H1 (cell line): ENCODE results near the gene FAM53B. TPM values are rescaled to one million over a fixed set of nuclear protein-coding genes. Genes with fewer than 3 reads are reported as not detected.

Source experiments
- CTCF ChIA-PET: fragments of 300-600 bp; sonication (Branson Sonifier 250); formaldehyde crosslinking; loops from one replicate; lab custom pipeline; 2021; ENCODE audit not compliant: partially characterized antibody; lab: Charles Lee
- POLR2A ChIA-PET: fragments of 300-600 bp; sonication (Branson Sonifier 250); formaldehyde crosslinking; loops from one replicate; lab custom pipeline; 2021; ENCODE audit warnings: inconsistent platforms; ENCODE audit not compliant: partially characterized antibody; lab: Charles Lee
- DNase-seq, 2 experiments: peaks; one replicate each; pipeline versions ENCODE4 v3.0.0 to v3.0.0-alpha.2; 2010 to 2022; ENCODE audit warnings: low spot score in 2 of 2, low read depth in 1 of 2, mixed read lengths in 1 of 2
- FAIRE-seq: peaks from 2 replicates; lab custom pipeline; 2011; peaks lifted over from hg19 to GRCh38; lab: Jason Lieb, UNC
- H2AFZ ChIP-seq: 2 replicates; pipeline ENCODE4 v1.8.1; 2012; ENCODE audit warnings: low read length, inconsistent platforms
- H2AK5ac ChIP-seq: 2 replicates; pipeline ENCODE4 v1.6.1; 2013; ENCODE audit warnings: low read depth, low read length
- H2BK120ac ChIP-seq: replicated peaks from 2 replicates; pipeline ENCODE3; 2013; ENCODE audit warnings: low read depth, low read length, inconsistent platforms
- H2BK12ac ChIP-seq: 2 replicates; pipeline ENCODE4 v1.6.1; 2013; ENCODE audit warnings: low read depth, low read length
- H2BK15ac ChIP-seq: 2 replicates; pipeline ENCODE4 v1.6.1; 2013; ENCODE audit warnings: low read length
- H2BK20ac ChIP-seq: 2 replicates; pipeline ENCODE4 v1.6.1; 2013; ENCODE audit warnings: low read length
- H2BK5ac ChIP-seq: 2 replicates; pipeline ENCODE4 v1.6.1; 2013; ENCODE audit warnings: low read depth, low read length
- H3K14ac ChIP-seq: 2 replicates; pipeline ENCODE4 v1.6.1; 2013; ENCODE audit warnings: inconsistent platforms; ENCODE audit not compliant: insufficient read length
- H3K18ac ChIP-seq: 2 replicates; pipeline ENCODE4 v1.6.1; 2013; ENCODE audit warnings: low read length; ENCODE audit errors: extremely low read depth
- H3K23ac ChIP-seq: 2 replicates; pipeline ENCODE4 v1.6.1; 2013; ENCODE audit warnings: inconsistent platforms; ENCODE audit not compliant: insufficient read length
- H3K23me2 ChIP-seq: 2 replicates; pipeline ENCODE4 v1.6.1; 2013; ENCODE audit warnings: low read depth, low read length
- H3K27ac ChIP-seq: 2 replicates; pipeline ENCODE4 v1.6.1; 2011; ENCODE audit warnings: low read depth, low read length, inconsistent platforms
- H3K27me3 ChIP-seq, 4 experiments: replicated peaks in 1 of 4; 1 replicate in 1 of 4; 2 replicates in 3 of 4; pipeline versions ENCODE4 v1.6.1 to v1.8.1; 2011 to 2013; ENCODE audit warnings: low read length in 3 of 4, mild to moderate bottlenecking in 3 of 4, inconsistent platforms in 2 of 4, mixed read lengths in 2 of 4, moderate library complexity in 1 of 4; ENCODE audit not compliant: control insufficient read depth in 3 of 4, insufficient read depth in 3 of 4; ENCODE audit errors: extremely low read depth in 1 of 4
- H3K36me3 ChIP-seq, 4 experiments: 2 replicates each; pipeline versions ENCODE4 v1.6.1 to v1.8.1; 2011 to 2013; ENCODE audit warnings: mild to moderate bottlenecking in 4 of 4, low read length in 3 of 4, moderate library complexity in 2 of 4, control low read depth in 1 of 4, inconsistent platforms in 1 of 4; ENCODE audit not compliant: insufficient read depth in 4 of 4, control insufficient read depth in 2 of 4
- H3K4ac ChIP-seq: replicated peaks from 2 replicates; pipeline ENCODE3; 2013; ENCODE audit warnings: low read length, low read depth, mixed read lengths, inconsistent platforms; ENCODE audit not compliant: insufficient read length
- H3K4me1 ChIP-seq, 4 experiments: replicated peaks in 1 of 4; 1 replicate in 1 of 4; 2 replicates in 3 of 4; pipeline versions ENCODE4 v1.6.1 to v1.8.1; 2011 to 2013; ENCODE audit warnings: low read length in 3 of 4, inconsistent platforms in 2 of 4, mixed read lengths in 1 of 4; ENCODE audit not compliant: insufficient read depth in 4 of 4, control insufficient read depth in 3 of 4
- H3K4me2 ChIP-seq, 2 experiments: 2 replicates each; pipeline versions ENCODE4 v1.6.1 to v1.8.1; 2011 to 2013; ENCODE audit warnings: low read depth in 2 of 2, low read length in 2 of 2, control low read depth in 1 of 2, inconsistent platforms in 1 of 2, mild to moderate bottlenecking in 1 of 2; ENCODE audit not compliant: insufficient read depth in 1 of 2
- H3K4me3 ChIP-seq, 4 experiments: fragments of 200-600, 300-600 bp in 1 of 4; sonication (generic), shearing (Covaris generic), sonication (Bioruptor Twin) in 1 of 4; 2 replicates each; pipeline versions ENCODE4 v1.5.1 to v1.8.1; 2011 to 2016; ENCODE audit warnings: low read length in 4 of 4, low read depth in 3 of 4, control low read depth in 2 of 4, inconsistent platforms in 2 of 4, mild to moderate bottlenecking in 2 of 4, mixed read lengths in 1 of 4, moderate library complexity in 1 of 4; ENCODE audit not compliant: insufficient read depth in 2 of 4; ENCODE audit errors: extremely low read depth in 1 of 4
- H3K56ac ChIP-seq: replicated peaks from 2 replicates; pipeline ENCODE3; 2013; ENCODE audit warnings: low read depth, mild to moderate bottlenecking, mixed read lengths, low read length, inconsistent platforms; ENCODE audit not compliant: insufficient read length
- H3K79me1 ChIP-seq: 2 replicates; pipeline ENCODE4 v1.6.1; 2013; ENCODE audit warnings: low read depth, low read length, control low read depth
- H3K79me2 ChIP-seq, 2 experiments: 2 replicates each; pipeline versions ENCODE4 v1.6.1 to v1.8.1; 2012 to 2013; ENCODE audit warnings: low read length in 2 of 2, mild to moderate bottlenecking in 2 of 2, inconsistent platforms in 1 of 2; ENCODE audit not compliant: insufficient read depth in 2 of 2, control insufficient read depth in 1 of 2
- H3K9ac ChIP-seq, 4 experiments: replicated peaks in 1 of 4; 1 replicate in 1 of 4; 2 replicates in 3 of 4; pipeline versions ENCODE4 v1.6.1 to v1.8.1; 2011 to 2013; ENCODE audit warnings: low read depth in 3 of 4, low read length in 3 of 4, control low read depth in 2 of 4, mild to moderate bottlenecking in 2 of 4, moderate library complexity in 2 of 4, inconsistent platforms in 1 of 4; ENCODE audit errors: extremely low read depth in 1 of 4
- H3K9me3 ChIP-seq, 2 experiments: 2 replicates each; pipeline versions ENCODE4 v1.6.1 to v1.8.1; 2012 to 2013; ENCODE audit warnings: mild to moderate bottlenecking in 2 of 2, moderate library complexity in 2 of 2, control low read depth in 1 of 2, inconsistent platforms in 1 of 2, low read depth in 1 of 2, low read length in 1 of 2, mixed read lengths in 1 of 2; ENCODE audit not compliant: insufficient read depth in 2 of 2
- H4K20me1 ChIP-seq, 2 experiments: replicated peaks in 1 of 2; 2 replicates each; pipeline versions ENCODE3 to v1.8.1; 2011 to 2013; ENCODE audit warnings: inconsistent platforms in 2 of 2, low read length in 2 of 2, mild to moderate bottlenecking in 1 of 2; ENCODE audit not compliant: insufficient read depth in 2 of 2, control insufficient read depth in 1 of 2
- H4K5ac ChIP-seq: 2 replicates; pipeline ENCODE4 v1.6.1; 2013; ENCODE audit warnings: low read length, low read depth, mixed read lengths, inconsistent platforms; ENCODE audit not compliant: insufficient read length
- H4K8ac ChIP-seq: 2 replicates; pipeline ENCODE4 v1.8.0; 2013; ENCODE audit warnings: mild to moderate bottlenecking, moderate library complexity, low read length, inconsistent platforms; ENCODE audit not compliant: insufficient read depth; ENCODE audit errors: extremely low read depth
- H4K91ac ChIP-seq: replicated peaks from 2 replicates; pipeline ENCODE3; 2013; ENCODE audit warnings: low read length, mixed read lengths, inconsistent platforms; ENCODE audit not compliant: insufficient read length
- CBX8 ChIP-seq: fragments of 300-800, 300-1000 bp; sonication (generic); IDR thresholded peaks from 2 replicates; pipeline ENCODE4 v1.7.1; 2016; ENCODE audit warnings: low read depth, low read length, borderline replicate concordance
- CREB1 ChIP-seq: IDR thresholded peaks from 2 replicates; pipeline ENCODE4 v1.6.1; 2012; ENCODE audit warnings: inconsistent platforms
- CTBP2 ChIP-seq: IDR thresholded peaks from 2 replicates; pipeline ENCODE4 v1.7.0; 2011; ENCODE audit warnings: borderline replicate concordance, mild to moderate bottlenecking, moderate library complexity, mixed read lengths, low read length; ENCODE audit not compliant: insufficient read depth, insufficient read length
- EGR1 ChIP-seq: IDR thresholded peaks from 2 replicates; pipeline ENCODE4 v1.6.1; 2011; ENCODE audit warnings: low read depth, low read length, borderline replicate concordance
- FOSL1 ChIP-seq: IDR thresholded peaks from 2 replicates; pipeline ENCODE4 v1.6.1; 2011; ENCODE audit warnings: mild to moderate bottlenecking, low read depth, low read length, moderate library complexity; ENCODE audit not compliant: insufficient read depth
- KDM4A ChIP-seq: IDR thresholded peaks from one replicate; pipeline ENCODE4 v1.7.1; 2012; ENCODE audit warnings: low read depth, mild to moderate bottlenecking, moderate library complexity, low read length, inconsistent platforms; ENCODE audit not compliant: severe bottlenecking
- RXRA ChIP-seq: IDR thresholded peaks from 2 replicates; pipeline ENCODE4 v1.6.1; 2011; ENCODE audit warnings: low read depth, mild to moderate bottlenecking, low read length, moderate library complexity; ENCODE audit not compliant: insufficient read depth
- SIX5 ChIP-seq: IDR thresholded peaks from 2 replicates; pipeline ENCODE4 v1.6.1; 2011; ENCODE audit warnings: mild to moderate bottlenecking, low read depth, low read length
- SP2 ChIP-seq: IDR thresholded peaks from 2 replicates; pipeline ENCODE4 v1.6.1; 2012; ENCODE audit warnings: mild to moderate bottlenecking, low read length, inconsistent platforms
- SP4 ChIP-seq: IDR thresholded peaks from 2 replicates; pipeline ENCODE4 v1.6.1; 2012; ENCODE audit warnings: low read length, inconsistent platforms
- TAF1 ChIP-seq: IDR thresholded peaks from 2 replicates; pipeline ENCODE4 v1.6.1; 2011; ENCODE audit warnings: mild to moderate bottlenecking, low read depth, low read length
- TBP ChIP-seq: IDR thresholded peaks from 2 replicates; pipeline ENCODE4 v1.6.1; 2011; ENCODE audit warnings: low read depth, low read length, improper control_type of control experiment
- USF2 ChIP-seq: IDR thresholded peaks from 2 replicates; pipeline ENCODE4 v1.6.1; 2011; ENCODE audit warnings: low read length, improper control_type of control experiment
- YY1 ChIP-seq: IDR thresholded peaks from 2 replicates; pipeline ENCODE4 v1.6.1; 2011; ENCODE audit warnings: low read depth, mild to moderate bottlenecking, low read length
- WGBS, 2 experiments: shearing (Covaris generic) in 1 of 2; methylation state at CpG; one replicate each; pipeline versions ENCODE4 v1.1.6 to v1.1.7; 2013 to 2015; ENCODE audit warnings: low lambda C conversion rate in 2 of 2, mixed read lengths in 2 of 2, inconsistent platforms in 1 of 2, low coverage in 1 of 2, missing lambda C conversion rate in 1 of 2; ENCODE audit not compliant: insufficient replicate concordance in 2 of 2, insufficient coverage in 1 of 2, insufficient read length in 1 of 2; ENCODE audit errors: extremely low coverage in 1 of 2, missing lambda C conversion rate in 1 of 2; 5-methylcytosine and 5-hydroxymethylcytosine counted together
- polyA plus RNA-seq, 7 experiments: library from polyadenylated mRNA; depleted of rRNA in 3 of 7; stranded (reverse) in 5 of 7; unstranded in 2 of 7; fragments of >200 nt in 5 of 7; fragments of 200-250 nt in 2 of 7; gene quantifications; 1 replicate in 5 of 7; 2 replicates in 1 of 7; 4 replicates in 1 of 7; pipeline versions ENCODE4 v1.2.1 to v1.2.3, GENCODE V29; 2011 to 2013; ENCODE audit warnings: missing spikeins in 2 of 7, mixed read lengths in 2 of 7
- total RNA-seq: library from RNA; stranded (reverse); fragmentation: NEBNext Ultra II Directional; extraction: Animal tissue kit (Norgen Biotek cat#: 25700); gene quantifications from 2 replicates; pipeline ENCODE4 v1.2.1, GENCODE V29; 2021

The FAM53B gene
- total and polyA plus RNA-seq, 2 of the 8 experiments (the other 6 are each of a cell fraction or from before 2014, with no cell fraction given), result 5.3 to 14.4 TPM

DNA sequence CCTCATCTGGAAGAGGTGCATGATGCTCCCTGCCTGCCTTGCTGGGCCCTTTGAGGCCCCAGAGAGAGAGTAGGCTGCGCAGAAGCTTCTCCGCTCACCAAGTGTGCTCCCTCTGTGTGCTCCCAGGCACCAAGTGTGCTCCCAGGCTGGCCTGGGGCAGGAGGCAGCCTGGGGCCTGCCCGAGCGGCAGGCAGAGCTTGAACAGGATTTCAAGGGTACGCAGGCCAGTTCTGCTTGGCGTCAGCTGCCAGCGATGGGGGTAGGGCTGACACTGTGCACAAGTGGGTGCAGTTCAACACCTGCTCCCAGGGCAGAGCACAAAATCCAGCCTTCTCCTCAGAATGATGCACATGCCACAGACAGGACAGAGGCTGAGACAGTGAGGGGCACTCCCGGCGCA is 119.7 kb downstream of the FAM53B start:
- Histone ChIP-seq H3K4me1 (peaks cover 6 to 21% (median 12%) of the 10 kb centered on the region in 4 experiments), H2BK12ac (0 out of 2 replicates have a peak overlapping the region, but pooled peaks have one; percentile 68), H3K23ac (no peak overlapping the region), H4K91ac (no peak overlapping the region), H3K18ac (no peak overlapping the region), H3K4me2 (no peak overlapping the region), H4K20me1 (peaks cover 2 to 15% of the 10 kb centered on the region in 2 experiments), H3K4ac (no peak overlapping the region), H2BK15ac (0 out of 2 replicates have a peak overlapping the region, but pooled peaks have one; percentile 61), H3K56ac (no peak overlapping the region), H2AFZ (no peak overlapping the region), H2BK5ac (no peak overlapping the region), H4K8ac (no peak overlapping the region; the same call in 1 of the 2 replicates), H3K14ac (no peak overlapping the region), H3K27ac (peak overlapping the region; percentile 16; the same call in 1 of the 2 replicates), H3K23me2 (no peaks in the 10 kb centered on the region), H3K4me3 (no peak overlapping the region), H3K79me1 (peaks cover 4% of the 10 kb centered on the region; the same call in 1 of the 2 replicates), H3K9me3 (no peaks in the 10 kb centered on the region), H3K36me3 (no peaks in the 10 kb centered on the region), H2BK120ac (no peak overlapping the region), H3K9ac (no peak overlapping the region), H3K27me3 (no peaks in the 10 kb centered on the region), H4K5ac (no peak overlapping the region), H2BK20ac (no peak overlapping the region), H3K79me2 (no peaks in the 10 kb centered on the region), H2AK5ac (no peak overlapping the region)
- DNase-seq, result no peak
- no peak for FAIRE-seq
- WGBS, 2 experiments, result 96% methylated on average over 9 of the region's 9 CpGs; no CpG with 5 or more reads in 1 of the 2 experiments
- ChIA-PET CTCF (interaction anchor here (0.6 to 2.3 kb wide), 8 partner anchors 9 to 121 kb away, joined by 3 to 8 read pairs (median 4); no protein-coding TSS in a partner anchor), POLR2A (no interaction called here)
- TF ChIP-seq SP2, result no peak
- TF ChIP-seq YY1, result no peak
- no peak for TF ChIP-seq USF2
- TF ChIP-seq SIX5, result no peak
- TF ChIP-seq TAF1, result no peak
- no peak for TF ChIP-seq EGR1
- no peak for TF ChIP-seq RXRA
- no peak for TF ChIP-seq KDM4A
- TF ChIP-seq CBX8, result no peak
- TF ChIP-seq CREB1, result no peak
- TF ChIP-seq CTBP2, result no peak
- no peak for TF ChIP-seq FOSL1
- no peak for TF ChIP-seq SP4
- no peak for TF ChIP-seq TBP
